Immature natural killer cell (primary cell): ENCODE data around the gene TEX35. TPM values are rescaled to one million over a fixed set of nuclear protein-coding genes. Genes with fewer than 3 reads are reported as not detected.
"Not testable (repeated sequence)": the region's sequence is repeated elsewhere in the genome, so short reads cannot be mapped to it uniquely, and the experiment has no call there.

Experiments used
- DNase-seq, 3 donors: peaks; one replicate each; pipeline ENCODE4 v3.0.0; 2022; ENCODE audit warnings: mixed read lengths in 1 of 3
- H3K27ac Mint-ChIP-seq, 6 donors: one replicate each; pipeline ENCODE4 v1.8.0; 2020; ENCODE audit warnings: mixed read lengths in 6 of 6, mild to moderate bottlenecking in 5 of 6, inconsistent platforms in 4 of 6, moderate library complexity in 3 of 6
- H3K27me3 Mint-ChIP-seq, 3 donors: one replicate each; pipeline ENCODE4 v1.8.0; 2020 to 2021; ENCODE audit warnings: low read depth in 3 of 3, mild to moderate bottlenecking in 3 of 3, mixed read lengths in 3 of 3, moderate library complexity in 3 of 3, inconsistent platforms in 1 of 3
- H3K36me3 Mint-ChIP-seq, 3 donors: one replicate each; pipeline ENCODE4 v1.8.0; 2020; ENCODE audit warnings: mixed read lengths in 3 of 3, inconsistent platforms in 2 of 3, mild to moderate bottlenecking in 2 of 3
- H3K4me1 Mint-ChIP-seq, 2 donors: one replicate each; pipeline ENCODE4 v1.8.0; 2020; ENCODE audit warnings: inconsistent platforms in 2 of 2, mild to moderate bottlenecking in 2 of 2, mixed read lengths in 2 of 2, moderate library complexity in 1 of 2
- H3K4me3 Mint-ChIP-seq, 5 donors: one replicate each; pipeline ENCODE4 v1.8.0; 2020; ENCODE audit warnings: mild to moderate bottlenecking in 5 of 5, mixed read lengths in 5 of 5, inconsistent platforms in 3 of 5, moderate library complexity in 3 of 5
- H3K9me3 Mint-ChIP-seq, 6 donors: one replicate each; pipeline ENCODE4 v1.8.0; 2020; ENCODE audit warnings: mild to moderate bottlenecking in 6 of 6, mixed read lengths in 6 of 6, inconsistent platforms in 4 of 6, moderate library complexity in 3 of 6
- polyA plus RNA-seq, 3 donors: library from polyadenylated mRNA; unstranded; fragments of 300-500 nt; fragmentation: Illumina TruSeq; gene quantifications; one replicate each; pipeline ENCODE4 v1.2.3, GENCODE V29; 2021

The TEX35 gene
- polyA plus RNA-seq, 3 donors from 2014 or later: not detected

GRCh38 chr1:178498896-178499675 lies 13.8 kb upstream of the TEX35 start:
- Mint-ChIP-seq H3K36me3 (no peaks in the 10 kb centered on the region), H3K27ac (no peak overlapping the region), H3K9me3 (no peaks in the 10 kb centered on the region)

GRCh38 chr1:178500091-178500770 lies 12.7 kb upstream of the TEX35 start:
- Mint-ChIP-seq H3K9me3 (no peaks in the 10 kb centered on the region), H3K27me3 (peaks cover 1 to 4% (median 3%) of the 10 kb centered on the region in 3 donors), H3K4me1 (no peaks in the 10 kb centered on the region), H3K4me3 (no peak overlapping the region), H3K27ac (no peak overlapping the region), H3K36me3 (no peaks in the 10 kb centered on the region)
- no peak for DNase-seq

More at GRCh38 chr1:178498896-178499675, 13.8 kb upstream of the TEX35 start:
- Mint-ChIP-seq H3K27me3 (peaks cover 1 to 4% (median 3%) of the 10 kb centered on the region in 3 donors), H3K4me1 (no peaks in the 10 kb centered on the region), H3K4me3 (no peak overlapping the region)
- DNase-seq: no peak

- Mint-ChIP-seq H3K4me1 (no peaks in the 10 kb centered on the region), H3K9me3 (no peaks in the 10 kb centered on the region), H3K4me3 (no peak overlapping the region), H3K27ac (no peak overlapping the region), H3K27me3 (peaks cover 1 to 4% (median 3%) of the 10 kb centered on the region in 3 donors), H3K36me3 (no peaks in the 10 kb centered on the region)
- DNase-seq: no peak
Measured at GRCh38 chr1:178500936-178501554, 11.9 kb upstream of the TEX35 start.

GRCh38 chr1:178501705-178502329 lies 11.1 kb upstream of the TEX35 start:
- H3K9me3 Mint-ChIP-seq: no peaks in the 10 kb centered on the region
- peak; percentile 17 to 38 (median 34) for DNase-seq
- H3K4me1 Mint-ChIP-seq: no peaks in the 10 kb centered on the region
- no peak overlapping the region for H3K4me3 Mint-ChIP-seq
- peaks cover 1 to 4% (median 3%) of the 10 kb centered on the region in 3 donors for H3K27me3 Mint-ChIP-seq
- no peak overlapping the region for H3K27ac Mint-ChIP-seq
- no peaks in the 10 kb centered on the region for H3K36me3 Mint-ChIP-seq

- no peak overlapping the region for H3K4me3 Mint-ChIP-seq
- H3K27me3 Mint-ChIP-seq: peaks cover 0 to 4% (median 3%) of the 10 kb centered on the region in 3 donors
- H3K36me3 Mint-ChIP-seq: no peaks in the 10 kb centered on the region
- H3K27ac Mint-ChIP-seq: no peak overlapping the region
- DNase-seq: no peak
- no peaks in the 10 kb centered on the region for H3K4me1 Mint-ChIP-seq
- H3K9me3 Mint-ChIP-seq: no peaks in the 10 kb centered on the region
Measured at GRCh38 chr1:178502330-178502714, 10.6 kb upstream of the TEX35 start.

DNA sequence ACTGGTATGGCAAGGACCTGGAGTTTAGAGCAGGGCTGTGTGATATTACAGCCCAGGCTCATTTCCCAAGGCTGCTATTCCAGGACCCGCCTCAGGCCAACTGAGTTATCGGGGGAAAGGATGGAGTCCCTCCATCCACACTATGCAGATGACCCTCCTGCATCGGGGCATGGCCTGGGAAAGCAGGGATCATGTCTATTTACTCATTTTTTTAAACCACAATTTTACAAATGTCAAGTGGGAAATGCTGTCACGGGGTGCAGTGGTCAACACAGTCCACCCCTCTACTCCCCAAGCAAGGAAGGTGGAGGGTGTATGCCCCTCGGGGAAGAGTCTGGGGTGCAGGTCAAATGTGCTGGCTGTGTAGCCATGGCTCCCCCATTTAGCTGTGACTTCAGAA lies 10.1 kb upstream of the TEX35 start:
- H3K36me3 Mint-ChIP-seq: no peaks in the 10 kb centered on the region
- H3K4me1 Mint-ChIP-seq: no peaks in the 10 kb centered on the region
- H3K27ac Mint-ChIP-seq: no peak overlapping the region
- no peak overlapping the region for H3K4me3 Mint-ChIP-seq
- no peaks in the 10 kb centered on the region for H3K9me3 Mint-ChIP-seq
- DNase-seq: no peak
- peaks cover 0 to 4% (median 3%) of the 10 kb centered on the region in 3 donors for H3K27me3 Mint-ChIP-seq

DNA sequence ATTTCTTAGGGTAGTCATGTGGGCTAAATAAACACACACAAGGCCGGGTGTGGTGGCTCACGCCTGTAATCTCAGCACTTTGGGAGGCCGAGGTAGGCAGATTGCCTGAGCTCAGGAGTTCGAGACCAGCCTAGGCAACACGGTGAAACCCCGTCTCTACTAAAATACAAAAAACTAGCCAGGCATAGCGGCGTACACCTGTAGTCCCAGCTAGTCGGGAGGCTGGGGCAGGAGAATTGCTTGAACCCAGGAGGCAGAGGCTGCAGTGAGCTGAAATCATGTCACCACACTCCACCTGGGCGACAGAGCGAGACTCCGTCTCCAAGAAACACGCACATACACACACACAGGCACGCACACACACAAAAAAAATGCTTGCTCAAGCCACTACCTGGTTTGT lies 9.6 kb upstream of the TEX35 start:
- H3K4me1 Mint-ChIP-seq, DNase-seq, H3K27ac Mint-ChIP-seq, H3K36me3 Mint-ChIP-seq, H3K9me3 Mint-ChIP-seq, H3K4me3 Mint-ChIP-seq, H3K27me3 Mint-ChIP-seq: not testable (repeated sequence)

DNA sequence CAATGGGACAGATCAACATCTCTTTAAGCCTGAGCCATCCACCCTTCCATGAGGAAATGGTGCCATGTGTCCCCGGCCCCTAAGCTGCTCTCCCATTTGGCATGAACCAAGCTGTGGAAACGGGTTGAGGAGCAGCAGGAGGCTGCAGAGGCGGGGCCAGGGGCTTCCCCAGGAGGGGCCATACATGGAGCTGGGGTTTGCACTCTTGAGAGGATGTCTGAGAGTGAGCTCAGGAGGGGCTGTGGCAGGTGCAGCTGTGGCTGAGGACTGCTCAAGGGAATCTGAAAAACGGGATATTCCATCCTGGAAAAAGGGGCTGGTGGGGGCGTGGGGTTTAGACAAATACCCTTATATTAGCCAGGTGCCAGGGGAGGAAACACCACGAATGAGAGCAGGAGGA lies 9.1 kb upstream of the TEX35 start:
- Mint-ChIP-seq H3K4me3 (no peak overlapping the region), H3K27me3 (peaks cover 0 to 4% (median 3%) of the 10 kb centered on the region in 3 donors), H3K4me1 (no peaks in the 10 kb centered on the region), H3K36me3 (no peaks in the 10 kb centered on the region), H3K9me3 (peaks cover 0 to 1% (median 0%) of the 10 kb centered on the region in 6 donors), H3K27ac (no peak overlapping the region)
- DNase-seq: no peak

DNA sequence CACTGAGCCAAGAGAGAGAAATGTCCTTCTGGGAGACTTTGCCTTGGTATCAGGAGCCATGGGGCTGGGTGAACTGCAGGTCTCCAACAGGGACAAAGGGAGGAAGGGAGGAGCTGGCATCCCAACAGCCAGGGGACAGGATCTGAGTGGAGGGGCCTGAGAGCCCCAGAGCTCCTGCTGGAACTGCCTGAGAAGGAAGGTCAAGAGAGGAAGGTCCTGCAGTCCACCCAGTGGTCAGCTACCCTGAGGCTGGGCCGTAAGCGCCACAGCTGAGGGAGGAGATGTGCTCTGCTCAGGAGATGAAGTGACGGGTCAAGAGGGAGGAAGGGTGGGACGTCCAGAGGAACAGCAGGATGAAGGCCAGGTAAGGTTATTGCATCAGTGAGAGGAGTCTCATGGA lies 8.6 kb upstream of the TEX35 start:
- no peak overlapping the region for H3K4me3 Mint-ChIP-seq
- no peaks in the 10 kb centered on the region for H3K4me1 Mint-ChIP-seq
- no peak for DNase-seq
- peaks cover 0 to 1% (median 0%) of the 10 kb centered on the region in 6 donors for H3K9me3 Mint-ChIP-seq
- H3K27me3 Mint-ChIP-seq: peaks cover 0 to 4% (median 3%) of the 10 kb centered on the region in 3 donors
- H3K36me3 Mint-ChIP-seq: no peaks in the 10 kb centered on the region
- no peak overlapping the region for H3K27ac Mint-ChIP-seq

- DNase-seq: no peak
- H3K36me3 Mint-ChIP-seq: no peaks in the 10 kb centered on the region
- no peaks in the 10 kb centered on the region for H3K4me1 Mint-ChIP-seq
- peaks cover 0 to 1% (median 0%) of the 10 kb centered on the region in 6 donors for H3K9me3 Mint-ChIP-seq
- H3K27me3 Mint-ChIP-seq: peaks cover 0 to 4% (median 3%) of the 10 kb centered on the region in 3 donors
- H3K27ac Mint-ChIP-seq: no peak overlapping the region
- H3K4me3 Mint-ChIP-seq: no peak overlapping the region
Measured at GRCh38 chr1:178506177-178506576, 6.7 kb upstream of the TEX35 start.

GRCh38 chr1:178506669-178507068 lies 6.2 kb upstream of the TEX35 start:
- Mint-ChIP-seq H3K27ac (no peak overlapping the region), H3K9me3 (peaks cover 0 to 1% (median 0%) of the 10 kb centered on the region in 6 donors), H3K36me3 (no peaks in the 10 kb centered on the region), H3K4me3 (no peak overlapping the region), H3K27me3 (peaks cover 0 to 3% (median under 1%) of the 10 kb centered on the region in 3 donors), H3K4me1 (no peaks in the 10 kb centered on the region)
- DNase-seq: no peak

DNA sequence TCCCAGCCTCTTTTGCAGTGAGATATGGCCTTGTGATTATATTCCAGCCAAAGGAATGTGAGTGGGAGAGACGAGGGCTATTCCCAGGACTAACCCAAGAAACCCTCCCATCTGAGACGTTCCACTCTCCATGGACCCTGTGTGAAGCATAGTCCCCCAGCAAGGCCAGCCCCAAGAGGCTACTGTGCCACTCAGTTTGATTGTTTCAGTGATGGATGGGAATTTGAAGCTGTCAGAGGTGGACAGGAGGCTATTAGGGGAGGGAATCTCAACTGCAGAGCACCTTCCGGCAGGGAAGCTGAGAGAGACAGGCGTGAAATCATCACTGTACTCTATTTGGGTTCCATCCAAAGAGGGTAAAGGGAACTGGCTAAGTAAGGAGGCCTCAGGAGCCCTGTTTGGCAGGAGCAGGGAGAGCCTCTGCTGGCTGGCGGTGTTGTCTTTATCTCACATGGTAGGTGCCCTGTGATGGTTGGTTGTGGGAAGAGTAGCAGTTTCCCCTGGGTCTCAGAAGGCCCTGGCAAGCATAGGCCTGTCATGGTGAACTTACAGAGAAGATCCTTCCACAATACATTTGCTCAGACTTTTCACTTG lies 3.4 kb upstream of the TEX35 start:
- DNase-seq: no peak
- H3K27me3 Mint-ChIP-seq: peaks cover 0 to 2% (median 0%) of the 10 kb centered on the region in 3 donors
- H3K36me3 Mint-ChIP-seq: no peaks in the 10 kb centered on the region
- H3K27ac Mint-ChIP-seq: no peak overlapping the region
- no peak overlapping the region for H3K4me3 Mint-ChIP-seq
- H3K4me1 Mint-ChIP-seq: no peaks in the 10 kb centered on the region
- H3K9me3 Mint-ChIP-seq: peaks cover 0 to 1% (median 0%) of the 10 kb centered on the region in 6 donors

GRCh38 chr1:178510155-178510554 lies 2.8 kb upstream of the TEX35 start:
- Mint-ChIP-seq H3K27me3 (peaks cover 0 to 2% (median 0%) of the 10 kb centered on the region in 3 donors), H3K27ac (no peak overlapping the region), H3K9me3 (peaks cover 0 to 1% (median 0%) of the 10 kb centered on the region in 6 donors), H3K4me1 (no peaks in the 10 kb centered on the region), H3K4me3 (no peak overlapping the region), H3K36me3 (no peaks in the 10 kb centered on the region)
- DNase-seq: no peak
